SK-N-SH (cell line): ENCODE data around the gene DCTN4. TPM values are rescaled to one million over a fixed set of nuclear protein-coding genes. Genes with fewer than 3 reads are reported as not detected.
"Not testable (repeated sequence)": the region's sequence is repeated elsewhere in the genome, so short reads cannot be mapped to it uniquely, and the experiment has no call there.

Experiments
- CTCF ChIA-PET: fragments of 300-600, 350-600 bp; formaldehyde crosslinking; extraction: SDS; loops from one replicate; lab custom pipeline; 2021; lab: Yijun Ruan, JAX
- POLR2A ChIA-PET: fragments of 350-600 bp; sonication (Branson Sonifier 250); formaldehyde crosslinking; extraction: SDS; loops from one replicate; lab custom pipeline; 2020; ENCODE audit warnings: antibody characterized with exemption, inconsistent platforms; lab: Yijun Ruan, JAX
- DNase-seq: peaks from one replicate; pipeline ENCODE4 v3.0.0; 2012
- H2AFZ ChIP-seq: fragments of 200-600 bp; sonication (generic); 2 replicates; pipeline ENCODE4 v1.8.1; 2016; ENCODE audit warnings: antibody characterized with exemption, mild to moderate bottlenecking, low read depth
- H3F3A ChIP-seq: fragments of 200-600 bp; sonication (generic); replicated peaks from 2 replicates; pipeline ENCODE3; 2016; ENCODE audit warnings: antibody characterized with exemption, mild to moderate bottlenecking; ENCODE audit not compliant: insufficient read depth
- H3K27ac ChIP-seq, 2 experiments: fragments of 200-500 bp in 1 of 2; fragments of 200-600 bp in 1 of 2; sonication (Bioruptor generic) in 1 of 2; sonication (generic), shearing (Covaris generic) in 1 of 2; 2 replicates each; pipeline versions ENCODE4 v1.5.1 to v1.6.1; 2014 to 2016; ENCODE audit warnings: low read depth in 2 of 2, inconsistent platforms in 1 of 2, low read length in 1 of 2, mild to moderate bottlenecking in 1 of 2, mixed read lengths in 1 of 2
- H3K27me3 ChIP-seq: fragments of 200-600 bp; sonication (generic), shearing (Covaris generic); 2 replicates; pipeline ENCODE4 v1.6.1; 2016; ENCODE audit warnings: mixed run types; ENCODE audit not compliant: insufficient read depth
- H3K36me3 ChIP-seq, 2 experiments: fragments of 200-500 bp in 1 of 2; fragments of 200-600 bp in 1 of 2; sonication (Bioruptor generic) in 1 of 2; sonication (generic) in 1 of 2; replicated peaks in 1 of 2; 2 replicates each; pipeline versions ENCODE3 to v1.5.1; 2014 to 2016; ENCODE audit warnings: low read length in 1 of 2, mild to moderate bottlenecking in 1 of 2; ENCODE audit not compliant: insufficient read depth in 2 of 2, control insufficient read depth in 1 of 2
- H3K4me1 ChIP-seq, 2 experiments: fragments of 200-500 bp in 1 of 2; fragments of 200-600 bp in 1 of 2; sonication (Bioruptor generic) in 1 of 2; sonication (generic), shearing (Covaris generic) in 1 of 2; 2 replicates each; pipeline versions ENCODE4 v1.5.1 to v1.6.1; 2014 to 2016; ENCODE audit warnings: low read depth in 1 of 2, low read length in 1 of 2, mixed run types in 1 of 2; ENCODE audit not compliant: insufficient read depth in 2 of 2, control insufficient read depth in 1 of 2
- H3K4me2 ChIP-seq: fragments of 200-600 bp; sonication (generic), shearing (Covaris generic); 2 replicates; pipeline ENCODE4 v1.6.1; 2017; ENCODE audit warnings: mixed run types
- H3K4me3 ChIP-seq, 2 experiments: fragments of 200-500 bp in 1 of 2; fragments of 200-600 bp in 1 of 2; sonication (Bioruptor generic) in 1 of 2; sonication (generic), shearing (Covaris generic) in 1 of 2; 2 replicates each; pipeline versions ENCODE4 v1.5.1 to v1.8.1; 2014 to 2016; ENCODE audit warnings: low read depth in 2 of 2, inconsistent platforms in 1 of 2, low read length in 1 of 2, mild to moderate bottlenecking in 1 of 2, mixed read lengths in 1 of 2, moderate library complexity in 1 of 2
- H3K79me2 ChIP-seq: fragments of 200-600 bp; sonication (generic); 2 replicates; pipeline ENCODE4 v1.8.1; 2017; ENCODE audit warnings: mild to moderate bottlenecking; ENCODE audit not compliant: insufficient read depth
- H3K9ac ChIP-seq: fragments of 200-600 bp; sonication (generic); 2 replicates; pipeline ENCODE4 v1.6.1; 2017; ENCODE audit warnings: mixed run types
- H3K9me2 ChIP-seq: fragments of 200-600 bp; sonication (generic); 2 replicates; pipeline ENCODE4 v1.6.1; 2017; ENCODE audit warnings: mixed run types
- H3K9me3 ChIP-seq: fragments of 200-600 bp; sonication (generic); 2 replicates; pipeline ENCODE4 v1.6.1; 2017; ENCODE audit warnings: mixed run types, mild to moderate bottlenecking, moderate library complexity
- H4K20me1 ChIP-seq: fragments of 200-600 bp; sonication (generic); 2 replicates; pipeline ENCODE4 v1.6.1; 2017; ENCODE audit warnings: mild to moderate bottlenecking, mixed run types; ENCODE audit not compliant: insufficient read depth
- FOXJ3 ChIP-seq: sonication (generic); formaldehyde crosslinking; IDR thresholded peaks from 2 replicates; pipeline ENCODE4 v1.5.1; 2020; ENCODE audit warnings: mild to moderate bottlenecking, missing genetic modification reagents
- JUND ChIP-seq: IDR thresholded peaks from 2 replicates; pipeline ENCODE4 v1.4.0; 2012
- MAX ChIP-seq: IDR thresholded peaks from 2 replicates; pipeline ENCODE4 v1.4.0; 2012; ENCODE audit warnings: low read depth
- MEF2A ChIP-seq: IDR thresholded peaks from 2 replicates; pipeline ENCODE4 v1.4.0; 2012; ENCODE audit warnings: low read depth, borderline replicate concordance
- USF2 ChIP-seq: fragments of 150-350 bp; IDR thresholded peaks from 2 replicates; pipeline ENCODE4 v1.6.1; 2017; ENCODE audit warnings: antibody characterized with exemption, low read length, low read depth, borderline replicate concordance
- ZBTB33 ChIP-seq: IDR thresholded peaks from 2 replicates; pipeline ENCODE4 v1.4.0; 2012; ENCODE audit warnings: low read depth, borderline replicate concordance
- WGBS: methylation state at CpG from one replicate; pipeline ENCODE4 v1.1.6; 2017; ENCODE audit warnings: low lambda C conversion rate; 5-methylcytosine and 5-hydroxymethylcytosine counted together
- polyA plus RNA-seq, 3 experiments: library from polyadenylated mRNA; depleted of rRNA; stranded (reverse); fragments of >200 nt; gene quantifications; 2 replicates each; pipeline ENCODE4 v1.2.3, GENCODE V29; 2012

DCTN4 gene
- polyA plus RNA-seq, 1 of the 3 experiments (the other 2 are of a cell fraction), result 22.8 TPM

- H3K79me2 ChIP-seq, result peaks cover 29% of the 10 kb centered on the region
- no peak overlapping the region for H3K4me2 ChIP-seq
Measured at GRCh38 chr5:150794927-150795326, 36.1 kb upstream of the DCTN4 start.

GRCh38 chr5:150793423-150793888 is 34.6 kb upstream of the DCTN4 start:
- Histone ChIP-seq H3K79me2 (peaks cover 37% of the 10 kb centered on the region), H3K4me1 (peaks cover 14 to 32% of the 10 kb centered on the region in 2 experiments), H3K36me3 (peaks cover 11 to 12% of the 10 kb centered on the region in 2 experiments), H3F3A (peaks cover 26% of the 10 kb centered on the region)
- H3K4me3 ChIP-seq, H3K27ac ChIP-seq, H3K9me3 ChIP-seq, H3K27me3 ChIP-seq, H2AFZ ChIP-seq, H3K9me2 ChIP-seq, H3K4me2 ChIP-seq, DNase-seq, H3K9ac ChIP-seq, H4K20me1 ChIP-seq, POLR2A ChIA-PET: not testable (repeated sequence)
- 90% methylated on average over 2 of the region's 2 CpGs for WGBS
- CTCF ChIA-PET, result interaction anchor here (1.2 kb wide), 1 partner anchor 54 kb away, joined by 3 read pairs; no protein-coding TSS in a partner anchor

More at GRCh38 chr5:150794927-150795326, 36.1 kb upstream of the DCTN4 start:
- TF ChIP-seq ZBTB33 (no peak), USF2 (no peak)
- no peak overlapping the region for H2AFZ ChIP-seq
- no peaks in the 10 kb centered on the region for H4K20me1 ChIP-seq
- H3K9ac ChIP-seq, result no peak overlapping the region
- 64% methylated on average over 2 of the region's 2 CpGs for WGBS
- no peaks in the 10 kb centered on the region for H3K27me3 ChIP-seq
- H3K9me2 ChIP-seq, result no peaks in the 10 kb centered on the region
- peaks cover 11 to 12% of the 10 kb centered on the region in 2 experiments for H3K36me3 ChIP-seq
- no peak overlapping the region for H3K4me3 ChIP-seq
- H3F3A ChIP-seq, result peaks cover 12% of the 10 kb centered on the region
- no peak overlapping the region for H3K27ac ChIP-seq
- H3K4me1 ChIP-seq, result peaks cover 6 to 17% of the 10 kb centered on the region in 2 experiments
- H3K9me3 ChIP-seq, result no peaks in the 10 kb centered on the region
- DNase-seq, result no peak
- CTCF ChIA-PET, result no interaction called here
- POLR2A ChIA-PET, result no interaction called here

- Histone ChIP-seq H3K9ac (no peak overlapping the region), H3K4me3 (no peak overlapping the region), H3K4me2 (peak overlapping the region; percentile 80; the same call in 1 of the 2 replicates), H3K27me3 (no peaks in the 10 kb centered on the region), H2AFZ (no peak overlapping the region), H3K27ac (peak overlapping the region; percentile 43 to 94; a peak in 3 of 4 replicates), H4K20me1 (no peaks in the 10 kb centered on the region)
- POLR2A ChIA-PET, result no interaction called here
- TF ChIP-seq MAX (no peak), JUND (no peak), MEF2A (no peak), FOXJ3 (no peak)
- TF ChIP-seq, all 33 proteins: peak for 0
- CTCF ChIA-PET, result interaction anchor here (0.6 to 2.6 kb wide), 4 partner anchors 9 to 58 kb away, joined by 3 to 11 read pairs (median 4); partner anchors contain the start of gene IRGM
- peaks cover 10 to 11% of the 10 kb centered on the region in 2 experiments for H3K36me3 ChIP-seq
- H3K9me3 ChIP-seq, result no peaks in the 10 kb centered on the region
- peaks cover 14 to 46% of the 10 kb centered on the region in 2 experiments for H3K4me1 ChIP-seq
- peaks cover 56% of the 10 kb centered on the region for H3K79me2 ChIP-seq
- DNase-seq, result no peak
- H3K9me2 ChIP-seq, result no peaks in the 10 kb centered on the region
- H3F3A ChIP-seq, result peaks cover 34% of the 10 kb centered on the region
Measured at GRCh38 chr5:150791536-150791935, 32.7 kb upstream of the DCTN4 start.
